HG02938 (cell line): ENCODE data around the gene TSPAN31.
A peak's percentile ranks its signal among the peaks of the same experiment; 100 is the strongest.
"Not testable (repeated sequence)": the region's sequence is repeated elsewhere in the genome, so short reads cannot be mapped to it uniquely, and the experiment has no call there.

Source experiments
- ATAC-seq: cut with Tn5 transposase; IDR thresholded peaks from one replicate; pipeline ENCODE4 v1.9.1; 2021; ENCODE audit warnings: mild to moderate bottlenecking, moderate library complexity; ENCODE audit not compliant: unreplicated experiment

The TSPAN31 gene

GRCh38 chr12:57744777-57745484, at the start of gene TSPAN31:
Gene TSPAN31, plus strand, starts transcription at chr12:57745039. Its CDS starts 116 bp downstream, at chr12:57745155.
- ATAC-seq = peak; percentile 73

- no peak for ATAC-seq
Observed at GRCh38 chr12:57695770-57696432, 48.9 kb upstream of the TSPAN31 start.

- ATAC-seq = no peak
Observed at GRCh38 chr12:57697076-57697475, 47.8 kb upstream of the TSPAN31 start.

GRCh38 chr12:57698414-57698813, 46.4 kb upstream of the TSPAN31 start:
- no peak for ATAC-seq

GRCh38 chr12:57700317-57700716, 44.5 kb upstream of the TSPAN31 start:
- no peak for ATAC-seq

- ATAC-seq = no peak
Observed at GRCh38 chr12:57707250-57707649, 37.6 kb upstream of the TSPAN31 start.

GRCh38 chr12:57708296-57708695, 36.5 kb upstream of the TSPAN31 start:
- ATAC-seq = no peak

- ATAC-seq = no peak
Observed at GRCh38 chr12:57712701-57713100, 32.1 kb upstream of the TSPAN31 start.

GRCh38 chr12:57713209-57713608, 31.6 kb upstream of the TSPAN31 start:
- ATAC-seq = no peak

GRCh38 chr12:57715036-57715748, 29.6 kb upstream of the TSPAN31 start:
- not testable (repeated sequence) for ATAC-seq

GRCh38 chr12:57715786-57716185, 29.1 kb upstream of the TSPAN31 start:
- no peak for ATAC-seq

GRCh38 chr12:57716305-57716704, 28.5 kb upstream of the TSPAN31 start:
- ATAC-seq = no peak

GRCh38 chr12:57717131-57717530, 27.7 kb upstream of the TSPAN31 start:
- no peak for ATAC-seq

GRCh38 chr12:57717846-57718640, 26.8 kb upstream of the TSPAN31 start:
- no peak for ATAC-seq

GRCh38 chr12:57718641-57719528, 26.0 kb upstream of the TSPAN31 start:
- no peak for ATAC-seq

- ATAC-seq = no peak
Observed at GRCh38 chr12:57719777-57720605, 24.8 kb upstream of the TSPAN31 start.

- no peak for ATAC-seq
Observed at GRCh38 chr12:57720606-57721595, 23.9 kb upstream of the TSPAN31 start.
